Activated T-helper 2 cell treated with anti-CD3 and anti-CD28 coated beads, Interferon-gamma antibody, Interleukin-2, Interleukin-4, amounts not matched to agents 10 μg/mL and 5 μg/mL and 100 μg/mL, durations not matched to agents 14 hours and 24 hours and 36 hours (primary cell): ENCODE data around the gene C15orf61. TPM values are rescaled to one million over a fixed set of nuclear protein-coding genes. Genes with fewer than 3 reads are reported as not detected.

Experiments used
- DNase-seq: peaks from one replicate; pipeline ENCODE4 v3.0.0; 2021; ENCODE audit warnings: low spot score
- H3K27ac Mint-ChIP-seq: one replicate; pipeline ENCODE4 v1.8.0; 2021; ENCODE audit warnings: mixed read lengths
- H3K27me3 Mint-ChIP-seq: one replicate; pipeline ENCODE4 v1.8.0; 2021; ENCODE audit warnings: low read depth, mixed read lengths
- H3K36me3 Mint-ChIP-seq: one replicate; pipeline ENCODE4 v1.8.0; 2021; ENCODE audit warnings: low read depth, mixed read lengths
- H3K4me1 Mint-ChIP-seq: one replicate; pipeline ENCODE4 v1.8.0; 2021; ENCODE audit warnings: low read depth, mixed read lengths
- H3K4me3 Mint-ChIP-seq: one replicate; pipeline ENCODE4 v1.8.0; 2021; ENCODE audit warnings: low read depth, mild to moderate bottlenecking, moderate library complexity, mixed read lengths
- H3K9me3 Mint-ChIP-seq: one replicate; pipeline ENCODE4 v1.8.0; 2021; ENCODE audit warnings: mixed read lengths
- intact Hi-C: fragments of 100-400 bp; cut with micrococcal nuclease; formaldehyde crosslinking; loops from one replicate; pipeline ENCODE4 v1.15.1; 2023
- total RNA-seq: library from RNA; stranded (reverse); gene quantifications from 2 replicates; pipeline ENCODE4 v1.2.3, GENCODE V29; 2022

The C15orf61 gene
- total RNA-seq, 1 donor from 2014 or later = 5.4 TPM

GRCh38 chr15:67563092-67563491 lies 42.2 kb downstream of the C15orf61 start:
- intact Hi-C loops = loop anchor here (5.0 kb wide), 1 partner anchor 41 kb away; the partner anchor contains the start of gene C15orf61
- peaks cover 39% of the 10 kb centered on the region for H3K36me3 Mint-ChIP-seq

DNA sequence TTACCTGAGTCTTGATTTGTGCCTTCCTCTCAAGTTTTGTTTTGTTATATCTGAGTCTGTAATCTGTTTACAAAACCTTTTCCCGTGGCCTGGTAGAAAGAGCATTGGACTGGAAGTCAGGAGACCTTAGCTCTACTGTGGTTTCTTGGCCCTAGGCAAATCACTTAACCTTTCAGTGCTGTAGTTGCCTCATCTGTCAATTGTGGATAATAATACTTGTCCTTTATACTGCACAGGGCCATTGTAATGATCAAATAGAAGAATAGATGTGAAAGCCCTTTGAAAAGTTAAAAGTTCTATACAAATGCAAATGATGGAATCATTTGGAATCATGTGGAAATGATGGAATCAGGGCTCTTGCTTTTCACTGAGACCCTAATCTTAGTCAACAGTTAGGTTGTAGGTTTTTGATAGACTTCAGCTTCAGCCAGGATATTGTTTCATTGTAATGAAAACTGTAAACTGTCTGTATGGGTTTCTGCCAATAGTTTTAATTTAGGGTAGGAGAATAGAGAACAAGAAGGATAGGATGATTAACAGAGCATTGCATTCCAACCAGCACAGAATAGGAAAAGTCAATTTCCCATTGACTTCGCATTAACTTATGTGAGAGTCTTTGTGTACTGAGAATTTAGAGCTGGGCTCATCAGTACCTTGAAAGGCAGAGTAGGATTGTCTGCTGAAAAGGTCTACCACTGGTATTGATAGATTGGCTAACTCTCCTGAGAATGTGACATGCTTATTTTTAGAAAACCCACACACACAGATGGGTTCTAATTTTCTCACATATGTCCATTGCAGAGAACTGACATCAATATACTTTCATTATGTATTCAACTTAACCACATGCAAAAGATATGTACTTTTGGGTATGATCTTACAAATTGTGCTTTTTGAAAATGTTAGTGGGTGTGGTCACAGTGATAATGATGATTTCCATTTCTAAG lies 43.4 kb downstream of the C15orf61 start:
- Mint-ChIP-seq H3K4me3 (no peak overlapping the region), H3K27me3 (no peaks in the 10 kb centered on the region), H3K36me3 (peaks cover 27% of the 10 kb centered on the region), H3K27ac (no peak overlapping the region), H3K4me1 (peaks cover 20% of the 10 kb centered on the region), H3K9me3 (no peaks in the 10 kb centered on the region)
- DNase-seq = no peak
- intact Hi-C loops = loop anchor here (1.0 to 5.0 kb wide), 3 partner anchors 25 to 42 kb away; partner anchors contain the start of gene C15orf61

More at GRCh38 chr15:67563092-67563491, 42.2 kb downstream of the C15orf61 start:
- H3K4me1 Mint-ChIP-seq = peaks cover 20% of the 10 kb centered on the region
- no peak for DNase-seq
- H3K9me3 Mint-ChIP-seq = peaks cover 6% of the 10 kb centered on the region
- H3K27ac Mint-ChIP-seq = no peak overlapping the region
- H3K27me3 Mint-ChIP-seq = no peaks in the 10 kb centered on the region
- H3K4me3 Mint-ChIP-seq = no peak overlapping the region

DNA sequence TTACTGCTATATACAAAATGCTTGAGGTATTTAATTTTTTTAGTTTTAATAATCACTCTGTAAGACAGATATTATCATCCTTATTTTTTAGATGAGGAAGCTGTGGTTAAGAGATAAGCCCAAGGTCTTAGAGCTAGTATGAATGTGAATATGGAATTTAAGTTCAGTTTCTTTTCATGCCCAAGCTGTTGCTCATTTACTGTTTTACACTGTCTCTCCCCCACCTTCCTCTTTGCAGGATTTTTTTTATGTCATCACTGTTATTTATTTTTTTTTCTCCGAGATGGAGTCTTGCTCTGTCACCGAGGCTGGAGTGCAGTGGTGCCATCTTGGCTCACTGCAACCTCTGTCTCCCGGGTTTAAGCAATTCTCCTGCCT lies 44.0 kb downstream of the C15orf61 start:
- intact Hi-C loops = loop anchor here (1.0 to 5.0 kb wide), 3 partner anchors 26 to 43 kb away; partner anchors contain the start of gene C15orf61
- H3K9me3 Mint-ChIP-seq = no peaks in the 10 kb centered on the region
- H3K4me3 Mint-ChIP-seq = no peak overlapping the region
- H3K27ac Mint-ChIP-seq = no peak overlapping the region
- no peak for DNase-seq
- H3K36me3 Mint-ChIP-seq = peaks cover 22% of the 10 kb centered on the region
- peaks cover 20% of the 10 kb centered on the region for H3K4me1 Mint-ChIP-seq
- H3K27me3 Mint-ChIP-seq = no peaks in the 10 kb centered on the region

DNA sequence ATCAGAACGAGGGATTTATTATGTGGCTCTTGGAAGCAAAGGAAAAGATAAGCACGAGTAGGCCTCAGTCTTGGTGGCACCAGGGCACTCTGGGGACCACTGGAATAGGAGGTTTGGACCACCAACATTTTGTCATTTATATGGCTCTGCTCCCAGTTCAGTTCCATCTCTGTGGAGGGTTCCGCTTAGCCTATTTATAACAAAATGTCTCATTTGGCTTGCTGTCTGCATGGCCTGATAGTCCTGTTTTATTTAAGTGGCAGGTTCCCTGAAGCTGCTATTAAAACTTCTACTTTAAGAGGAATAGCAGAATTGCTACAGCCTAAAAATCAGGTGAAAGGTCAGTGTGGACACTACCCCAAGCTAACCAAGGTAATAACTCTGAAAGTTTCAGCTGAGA lies 48.7 kb downstream of the C15orf61 start:
- Mint-ChIP-seq H3K36me3 (peaks cover 3% of the 10 kb centered on the region), H3K9me3 (no peaks in the 10 kb centered on the region), H3K27me3 (no peaks in the 10 kb centered on the region), H3K4me3 (no peak overlapping the region), H3K27ac (no peak overlapping the region), H3K4me1 (peaks cover 7% of the 10 kb centered on the region)
- DNase-seq = no peak
- intact Hi-C loops = no loop called here

- H3K36me3 Mint-ChIP-seq = no peaks in the 10 kb centered on the region
- H3K9me3 Mint-ChIP-seq = no peaks in the 10 kb centered on the region
- DNase-seq = no peak
- no peaks in the 10 kb centered on the region for H3K4me1 Mint-ChIP-seq
- no peak overlapping the region for H3K4me3 Mint-ChIP-seq
- no peaks in the 10 kb centered on the region for H3K27me3 Mint-ChIP-seq
- intact Hi-C loops = no loop called here
- H3K27ac Mint-ChIP-seq = no peak overlapping the region
Observed at GRCh38 chr15:67570875-67571647, 50.1 kb downstream of the C15orf61 start.

GRCh38 chr15:67571648-67572415 lies 50.9 kb downstream of the C15orf61 start:
- no peaks in the 10 kb centered on the region for H3K27me3 Mint-ChIP-seq
- intact Hi-C loops = no loop called here
- H3K27ac Mint-ChIP-seq = no peak overlapping the region
- no peaks in the 10 kb centered on the region for H3K9me3 Mint-ChIP-seq
- no peaks in the 10 kb centered on the region for H3K4me1 Mint-ChIP-seq
- H3K4me3 Mint-ChIP-seq = no peak overlapping the region
- no peaks in the 10 kb centered on the region for H3K36me3 Mint-ChIP-seq
- DNase-seq = no peak

DNA sequence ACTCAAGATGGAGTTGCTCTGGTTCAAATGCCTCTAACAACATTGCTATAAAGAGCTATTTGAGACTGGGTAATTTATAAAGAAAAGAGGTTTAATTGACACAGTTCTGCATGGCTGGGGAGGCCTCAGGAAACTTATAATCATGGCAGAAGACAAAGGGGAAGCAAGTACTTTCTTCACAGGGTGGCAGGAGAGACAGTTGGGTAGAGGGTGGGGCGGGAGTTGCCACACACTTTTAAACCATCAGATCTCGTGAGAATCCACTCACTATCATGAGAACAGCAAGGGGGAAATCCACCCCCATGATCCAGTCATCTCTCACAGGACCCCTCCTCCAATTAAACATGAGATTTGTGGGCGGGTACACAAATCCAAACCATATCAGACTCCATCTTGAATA lies 52.3 kb downstream of the C15orf61 start:
- no peak overlapping the region for H3K4me3 Mint-ChIP-seq
- no peak for DNase-seq
- no peaks in the 10 kb centered on the region for H3K27me3 Mint-ChIP-seq
- no peak overlapping the region for H3K27ac Mint-ChIP-seq
- H3K36me3 Mint-ChIP-seq = no peaks in the 10 kb centered on the region
- intact Hi-C loops = no loop called here
- no peaks in the 10 kb centered on the region for H3K9me3 Mint-ChIP-seq
- H3K4me1 Mint-ChIP-seq = no peaks in the 10 kb centered on the region

GRCh38 chr15:67575039-67575502 lies 54.1 kb downstream of the C15orf61 start:
- no peaks in the 10 kb centered on the region for H3K27me3 Mint-ChIP-seq
- DNase-seq = no peak
- intact Hi-C loops = no loop called here
- no peak overlapping the region for H3K27ac Mint-ChIP-seq
- no peaks in the 10 kb centered on the region for H3K9me3 Mint-ChIP-seq
- H3K36me3 Mint-ChIP-seq = no peaks in the 10 kb centered on the region
- no peak overlapping the region for H3K4me3 Mint-ChIP-seq
- H3K4me1 Mint-ChIP-seq = no peaks in the 10 kb centered on the region

- DNase-seq = no peak
- Mint-ChIP-seq H3K4me3 (no peak overlapping the region), H3K9me3 (no peaks in the 10 kb centered on the region), H3K27me3 (no peaks in the 10 kb centered on the region), H3K4me1 (no peaks in the 10 kb centered on the region), H3K27ac (no peak overlapping the region), H3K36me3 (no peaks in the 10 kb centered on the region)
- intact Hi-C loops = no loop called here
Observed at GRCh38 chr15:67578020-67578600, 57.2 kb downstream of the C15orf61 start.

DNA sequence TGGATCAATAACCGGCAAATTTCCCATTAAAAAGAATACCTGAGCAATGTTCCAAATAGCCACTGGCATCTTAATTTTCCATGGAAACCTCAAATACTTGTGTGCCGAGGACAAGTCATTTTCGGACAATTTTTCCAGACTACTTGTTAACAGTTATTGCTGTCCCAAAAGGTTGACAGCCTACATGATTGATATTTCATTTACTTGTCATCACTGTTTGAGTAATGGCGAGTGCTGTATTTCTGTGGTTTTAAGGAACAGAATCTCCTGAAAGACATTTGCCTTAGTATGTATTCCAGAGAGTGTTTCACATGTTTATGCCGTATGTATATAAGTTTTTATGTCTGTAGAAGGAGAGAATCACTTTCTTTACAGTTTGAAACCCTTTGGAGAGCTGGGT lies 58.2 kb downstream of the C15orf61 start:
- no peaks in the 10 kb centered on the region for H3K4me1 Mint-ChIP-seq
- H3K4me3 Mint-ChIP-seq = no peak overlapping the region
- no peaks in the 10 kb centered on the region for H3K36me3 Mint-ChIP-seq
- H3K27ac Mint-ChIP-seq = no peak overlapping the region
- no peak for DNase-seq
- no peaks in the 10 kb centered on the region for H3K9me3 Mint-ChIP-seq
- intact Hi-C loops = no loop called here
- H3K27me3 Mint-ChIP-seq = no peaks in the 10 kb centered on the region
